ENCODE data around the gene CDK11A.
"Not testable (repeated sequence)": the region's sequence is repeated elsewhere in the genome, so short reads cannot be mapped to it uniquely, and the experiment has no call there.

DNA sequence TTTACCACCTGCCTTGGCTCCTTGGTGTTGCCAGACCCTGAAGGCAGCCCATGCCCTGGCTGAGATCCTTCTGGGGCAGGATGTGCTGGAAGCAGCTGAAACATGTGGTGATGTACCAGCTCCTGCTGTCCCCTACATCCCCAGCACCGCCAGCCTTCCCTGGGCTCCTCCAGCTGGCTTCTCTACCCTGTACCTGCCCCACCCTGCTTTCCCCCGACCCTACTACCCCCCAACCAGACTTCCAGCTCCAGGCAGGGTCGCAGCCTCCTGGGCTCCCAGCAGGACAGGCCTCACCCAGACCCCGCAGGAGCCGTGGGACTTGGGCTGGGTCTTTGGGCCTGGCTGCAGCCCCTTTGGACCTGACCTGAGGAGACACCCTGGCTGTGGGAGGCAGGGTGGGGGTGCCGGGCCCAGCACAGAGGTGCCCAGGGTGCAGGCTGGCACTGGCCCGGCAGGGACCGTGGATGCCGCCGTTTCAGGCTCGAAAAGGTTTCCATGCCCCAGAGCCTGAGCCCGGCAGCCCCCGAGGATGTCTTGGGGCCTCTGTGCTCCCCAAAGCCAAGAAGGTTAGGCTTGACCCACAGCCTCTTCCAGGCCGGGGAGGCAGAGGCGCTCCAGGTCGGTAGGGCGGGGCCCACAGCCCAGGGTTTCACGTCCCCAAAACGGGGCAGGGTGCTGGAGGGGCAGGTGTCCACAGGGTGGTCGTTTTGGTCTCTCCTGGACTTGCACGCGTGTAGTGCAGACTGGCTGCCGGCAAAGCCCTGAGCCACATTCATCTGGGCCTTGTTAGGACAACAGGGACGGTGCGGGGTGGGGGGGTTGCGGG is 26.6 kb downstream of the CDK11A start:
- TF ChIP-seq, protein P1, sequence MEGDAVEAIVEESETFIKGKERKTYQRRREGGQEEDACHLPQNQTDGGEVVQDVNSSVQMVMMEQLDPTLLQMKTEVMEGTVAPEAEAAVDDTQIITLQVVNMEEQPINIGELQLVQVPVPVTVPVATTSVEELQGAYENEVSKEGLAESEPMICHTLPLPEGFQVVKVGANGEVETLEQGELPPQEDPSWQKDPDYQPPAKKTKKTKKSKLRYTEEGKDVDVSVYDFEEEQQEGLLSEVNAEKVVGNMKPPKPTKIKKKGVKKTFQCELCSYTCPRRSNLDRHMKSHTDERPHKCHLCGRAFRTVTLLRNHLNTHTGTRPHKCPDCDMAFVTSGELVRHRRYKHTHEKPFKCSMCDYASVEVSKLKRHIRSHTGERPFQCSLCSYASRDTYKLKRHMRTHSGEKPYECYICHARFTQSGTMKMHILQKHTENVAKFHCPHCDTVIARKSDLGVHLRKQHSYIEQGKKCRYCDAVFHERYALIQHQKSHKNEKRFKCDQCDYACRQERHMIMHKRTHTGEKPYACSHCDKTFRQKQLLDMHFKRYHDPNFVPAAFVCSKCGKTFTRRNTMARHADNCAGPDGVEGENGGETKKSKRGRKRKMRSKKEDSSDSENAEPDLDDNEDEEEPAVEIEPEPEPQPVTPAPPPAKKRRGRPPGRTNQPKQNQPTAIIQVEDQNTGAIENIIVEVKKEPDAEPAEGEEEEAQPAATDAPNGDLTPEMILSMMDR (IDR thresholded peaks at IDR 0.05; ENCODE audit: poor library complexity) = not testable (repeated sequence)
- not testable (repeated sequence) for TF ChIP-seq EZH2 (IDR thresholded peaks at IDR 0.05; ENCODE audit: borderline replicate concordance); EZH2phosphoT487 (IDR thresholded peaks at IDR 0.05; ENCODE audit: low read depth, severe bottlenecking, unreplicated experiment)
